ENCODE data around the gene NDNF. TPM values are rescaled to one million over a fixed set of nuclear protein-coding genes. Genes with fewer than 3 reads are reported as not detected.

NDNF gene
- total and polyA plus RNA-seq, 7 donors: 1.2 to 11.1 (median 3.8) TPM

- H3K27me3 ChIP-seq: no peaks in the 10 kb centered on the region
- no peaks in the 10 kb centered on the region for H3K9me3 ChIP-seq
- TF ChIP-seq CTCF (IDR thresholded peaks at IDR 0.05) (peak in 1 of 4 experiments; percentile 38), POLR2AphosphoS5 (IDR thresholded peaks at IDR 0.05) (no peak)
- intact Hi-C loops (cut with DNase I): no loop called here
- no peaks in the 10 kb centered on the region for H3K36me3 ChIP-seq
- no peak overlapping the region for H3K4me3 ChIP-seq
- H3K4me1 ChIP-seq: no peaks in the 10 kb centered on the region
- DNase-seq: no peak
- H3K27ac ChIP-seq: no peak overlapping the region
Measured at GRCh38 chr4:121112530-121112929, 40.2 kb upstream of the NDNF start.

GRCh38 chr4:121108557-121108956, 36.2 kb upstream of the NDNF start:
- TF ChIP-seq CTCF (IDR thresholded peaks at IDR 0.05): no peak
- no peak for TF ChIP-seq POLR2AphosphoS5 (IDR thresholded peaks at IDR 0.05)
- TF ChIP-seq POLR2A (IDR thresholded peaks at IDR 0.05): no peak
- TF ChIP-seq EP300 (IDR thresholded peaks at IDR 0.05): no peak
- H3K4me3 ChIP-seq: no peak overlapping the region
- DNase-seq: no peak
- no peaks in the 10 kb centered on the region for H3K27me3 ChIP-seq
- intact Hi-C loops (cut with DNase I): no loop called here
- no peaks in the 10 kb centered on the region for H3K36me3 ChIP-seq
- 87 to 91% methylated on average over 2 of the region's 2 CpGs for WGBS, 2 donors
- H3K9me3 ChIP-seq: peaks cover 0 to 3% (median 0%) of the 10 kb centered on the region in 4 donors
- H3K4me1 ChIP-seq: no peaks in the 10 kb centered on the region
- H3K27ac ChIP-seq: no peak overlapping the region

- WGBS, 2 donors: 94 to 97% methylated on average over 4 of the region's 4 CpGs
- H3K27me3 ChIP-seq: no peaks in the 10 kb centered on the region
- TF ChIP-seq CTCF (IDR thresholded peaks at IDR 0.05) (no peak), POLR2A (IDR thresholded peaks at IDR 0.05) (no peak)
- H3K4me1 ChIP-seq: no peaks in the 10 kb centered on the region
- H3K9me3 ChIP-seq: peaks cover 0 to 3% (median 0%) of the 10 kb centered on the region in 4 donors
- H3K27ac ChIP-seq: no peak overlapping the region
- H3K36me3 ChIP-seq: no peaks in the 10 kb centered on the region
- intact Hi-C loops (cut with DNase I): no loop called here
- DNase-seq: no peak
- no peak overlapping the region for H3K4me3 ChIP-seq
Measured at GRCh38 chr4:121107507-121107906, 35.2 kb upstream of the NDNF start.

GRCh38 chr4:121100093-121100775, 27.9 kb upstream of the NDNF start:
- Histone ChIP-seq H3K36me3 (no peaks in the 10 kb centered on the region), H3K27ac (no peak overlapping the region), H3K4me3 (no peak overlapping the region), H3K9me3 (no peaks in the 10 kb centered on the region), H3K27me3 (no peaks in the 10 kb centered on the region), H3K4me1 (no peaks in the 10 kb centered on the region)
- WGBS, 2 donors: 72 to 81% methylated on average over 2 of the region's 2 CpGs
- no peak for TF ChIP-seq EP300 (IDR thresholded peaks at IDR 0.05)
- no peak for TF ChIP-seq POLR2A (IDR thresholded peaks at IDR 0.05)
- TF ChIP-seq POLR2AphosphoS5 (IDR thresholded peaks at IDR 0.05): no peak
- TF ChIP-seq CTCF (IDR thresholded peaks at IDR 0.05): no peak
- no peak for DNase-seq
- intact Hi-C loops (cut with DNase I): no loop called here

- no peaks in the 10 kb centered on the region for H3K4me1 ChIP-seq
- WGBS, 2 donors: 59 to 74% methylated on average over 2 of the region's 2 CpGs
- H3K4me3 ChIP-seq: no peak overlapping the region
- TF ChIP-seq EP300 (IDR thresholded peaks at IDR 0.05) (no peak), POLR2A (IDR thresholded peaks at IDR 0.05) (no peak), POLR2AphosphoS5 (IDR thresholded peaks at IDR 0.05) (no peak), CTCF (IDR thresholded peaks at IDR 0.05) (no peak)
- no peaks in the 10 kb centered on the region for H3K36me3 ChIP-seq
- H3K9me3 ChIP-seq: no peaks in the 10 kb centered on the region
- intact Hi-C loops (cut with DNase I): no loop called here
- H3K27me3 ChIP-seq: no peaks in the 10 kb centered on the region
- no peak for DNase-seq
- H3K27ac ChIP-seq: no peak overlapping the region
Measured at GRCh38 chr4:121098266-121098665, 25.9 kb upstream of the NDNF start.

Measured in sigmoid colon (tissue), 7 donors.